ENCODE data around the gene SLC6A5. TPM values are rescaled to one million over a fixed set of nuclear protein-coding genes. Genes with fewer than 3 reads are reported as not detected.

SLC6A5 gene
- total RNA-seq, 1 experiment from 2014 or later = not detected

DNA sequence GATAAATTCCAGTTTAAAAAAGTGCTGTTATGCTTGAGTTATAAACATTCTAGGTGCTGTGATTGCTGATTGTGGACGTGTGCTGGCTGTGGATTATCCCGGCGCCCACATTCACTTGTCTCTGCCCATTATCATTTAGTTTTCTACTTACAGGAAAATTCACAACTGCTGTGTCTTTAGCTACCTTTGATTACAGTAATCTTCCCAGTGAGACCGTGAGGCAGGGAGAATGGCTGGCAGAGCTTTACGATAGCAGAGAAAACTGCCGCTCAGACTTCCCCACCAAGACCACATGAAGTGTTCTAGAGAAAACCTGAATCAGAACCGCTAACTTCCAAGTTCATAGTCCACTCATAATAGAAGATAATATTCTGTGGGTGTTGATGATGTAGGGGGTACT is 35.4 kb downstream of the SLC6A5 start:
- Histone ChIP-seq H2BK120ac (ENCODE audit: low read depth, low read length, poor library complexity, severe bottlenecking) (no peak overlapping the region), H2BK5ac (ENCODE audit: insufficient read length, low read length) (no peak overlapping the region), H3K56ac (ENCODE audit: insufficient read length, low read depth, low read length) (no peak overlapping the region), H4K91ac (ENCODE audit: insufficient read length, low read depth, low read length) (no peak overlapping the region), H3K4ac (ENCODE audit: low read depth, low read length) (no peak overlapping the region), H2BK15ac (ENCODE audit: low read depth, low read length) (no peak overlapping the region), H2BK20ac (ENCODE audit: low read depth, low read length, poor library complexity, severe bottlenecking) (no peak overlapping the region), H4K20me1 (ENCODE audit: control insufficient read depth, insufficient read depth, insufficient read length) (no peaks in the 10 kb centered on the region), H3K79me2 (ENCODE audit: insufficient read depth, low read length) (no peaks in the 10 kb centered on the region), H3K79me1 (ENCODE audit: insufficient read depth, low read depth, low read length, poor library complexity, severe bottlenecking) (no peaks in the 10 kb centered on the region), H4K5ac (ENCODE audit: insufficient read length, low read depth, low read length) (no peak overlapping the region), H4K8ac (replicated peaks; ENCODE audit: insufficient read length, low read depth, low read length) (no peak overlapping the region), H2BK12ac (ENCODE audit: insufficient read length, low read depth, low read length) (no peak overlapping the region), H2AK5ac (ENCODE audit: insufficient read length, low read length) (no peak overlapping the region), H3K14ac (ENCODE audit: insufficient read depth, low read length) (no peak overlapping the region), H3K4me2 (ENCODE audit: insufficient read depth, insufficient read length, low read length) (no peak overlapping the region), H2AFZ (ENCODE audit: low read length) (no peak overlapping the region), H3K18ac (ENCODE audit: insufficient read length, low read depth, low read length) (no peak overlapping the region), H3K23ac (ENCODE audit: insufficient read length, low read depth, low read length) (no peak overlapping the region), H3K9ac (ENCODE audit: extremely low read depth, insufficient read length, low read length) (no peak overlapping the region), H3K27ac (ENCODE audit: insufficient read length, low read depth, low read length) (no peak overlapping the region), H3K9me3 (ENCODE audit: control insufficient read depth, low read depth, low read length) (no peaks in the 10 kb centered on the region), H3T11ph (ENCODE audit: low read length) (no peak overlapping the region), H3K23me2 (ENCODE audit: insufficient read length, low read depth, low read length, poor library complexity, severe bottlenecking) (no peaks in the 10 kb centered on the region), H3K4me1 (ENCODE audit: insufficient read depth, low read length) (peaks cover 2% of the 10 kb centered on the region; the same call in 1 of the 2 replicates), H3K27me3 (ENCODE audit: insufficient read depth, low read length) (no peaks in the 10 kb centered on the region; the same call in 1 of the 2 replicates)
- no CpG with 5 or more reads among the region's 7 CpGs for WGBS (ENCODE audit: extremely low coverage, insufficient read length, low lambda C conversion rate)
- Mint-ChIP-seq H3K4me3 (no peak overlapping the region), H3K27ac (no peak overlapping the region), H3K4me1 (peaks cover 23% of the 10 kb centered on the region in 2 experiments), H3K27me3 (ENCODE audit: low read depth) (no peaks in the 10 kb centered on the region; the same call in 1 of the 2 replicates), H3K36me3 (ENCODE audit: insufficient read depth in 1 of 3, low read depth in 3 of 3) (no peaks in the 10 kb centered on the region), H3K9me3 (no peaks in the 10 kb centered on the region; a peak in 1 of 5 replicates)
- TF ChIP-seq, protein P1, sequence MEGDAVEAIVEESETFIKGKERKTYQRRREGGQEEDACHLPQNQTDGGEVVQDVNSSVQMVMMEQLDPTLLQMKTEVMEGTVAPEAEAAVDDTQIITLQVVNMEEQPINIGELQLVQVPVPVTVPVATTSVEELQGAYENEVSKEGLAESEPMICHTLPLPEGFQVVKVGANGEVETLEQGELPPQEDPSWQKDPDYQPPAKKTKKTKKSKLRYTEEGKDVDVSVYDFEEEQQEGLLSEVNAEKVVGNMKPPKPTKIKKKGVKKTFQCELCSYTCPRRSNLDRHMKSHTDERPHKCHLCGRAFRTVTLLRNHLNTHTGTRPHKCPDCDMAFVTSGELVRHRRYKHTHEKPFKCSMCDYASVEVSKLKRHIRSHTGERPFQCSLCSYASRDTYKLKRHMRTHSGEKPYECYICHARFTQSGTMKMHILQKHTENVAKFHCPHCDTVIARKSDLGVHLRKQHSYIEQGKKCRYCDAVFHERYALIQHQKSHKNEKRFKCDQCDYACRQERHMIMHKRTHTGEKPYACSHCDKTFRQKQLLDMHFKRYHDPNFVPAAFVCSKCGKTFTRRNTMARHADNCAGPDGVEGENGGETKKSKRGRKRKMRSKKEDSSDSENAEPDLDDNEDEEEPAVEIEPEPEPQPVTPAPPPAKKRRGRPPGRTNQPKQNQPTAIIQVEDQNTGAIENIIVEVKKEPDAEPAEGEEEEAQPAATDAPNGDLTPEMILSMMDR (conservative IDR thresholded peaks at IDR 0.05) = no peak
- DNase-seq = no peak

Data from H9 (cell line).